ENCODE results near the gene PPP1R9A. TPM values are rescaled to one million over a fixed set of nuclear protein-coding genes. Genes with fewer than 3 reads are reported as not detected.

The PPP1R9A gene
- total and polyA plus RNA-seq, 7 donors = 1.8 to 51.3 (median 43.5) TPM

DNA sequence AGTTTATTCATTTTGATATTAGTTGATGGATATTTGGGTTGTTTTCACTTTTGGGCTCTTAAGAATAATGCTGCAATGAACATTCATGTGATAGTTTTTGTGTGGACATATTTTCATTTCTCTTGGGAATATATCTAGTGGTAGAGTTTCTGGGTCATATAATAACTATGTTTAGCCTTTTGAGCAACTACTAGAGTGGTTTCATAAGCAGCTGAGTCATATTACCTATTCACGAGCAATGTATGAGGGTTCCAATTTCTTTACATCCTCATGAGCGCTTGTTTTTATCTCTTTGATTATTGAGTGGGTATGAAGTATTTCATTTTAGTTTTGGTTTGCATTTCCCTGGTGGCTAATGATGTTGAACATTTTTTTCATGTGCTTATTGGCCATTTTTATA lies 234.4 kb downstream of the PPP1R9A start:
- TF ChIP-seq, protein P1, sequence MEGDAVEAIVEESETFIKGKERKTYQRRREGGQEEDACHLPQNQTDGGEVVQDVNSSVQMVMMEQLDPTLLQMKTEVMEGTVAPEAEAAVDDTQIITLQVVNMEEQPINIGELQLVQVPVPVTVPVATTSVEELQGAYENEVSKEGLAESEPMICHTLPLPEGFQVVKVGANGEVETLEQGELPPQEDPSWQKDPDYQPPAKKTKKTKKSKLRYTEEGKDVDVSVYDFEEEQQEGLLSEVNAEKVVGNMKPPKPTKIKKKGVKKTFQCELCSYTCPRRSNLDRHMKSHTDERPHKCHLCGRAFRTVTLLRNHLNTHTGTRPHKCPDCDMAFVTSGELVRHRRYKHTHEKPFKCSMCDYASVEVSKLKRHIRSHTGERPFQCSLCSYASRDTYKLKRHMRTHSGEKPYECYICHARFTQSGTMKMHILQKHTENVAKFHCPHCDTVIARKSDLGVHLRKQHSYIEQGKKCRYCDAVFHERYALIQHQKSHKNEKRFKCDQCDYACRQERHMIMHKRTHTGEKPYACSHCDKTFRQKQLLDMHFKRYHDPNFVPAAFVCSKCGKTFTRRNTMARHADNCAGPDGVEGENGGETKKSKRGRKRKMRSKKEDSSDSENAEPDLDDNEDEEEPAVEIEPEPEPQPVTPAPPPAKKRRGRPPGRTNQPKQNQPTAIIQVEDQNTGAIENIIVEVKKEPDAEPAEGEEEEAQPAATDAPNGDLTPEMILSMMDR (IDR thresholded peaks at IDR 0.05) = no peak
- TF ChIP-seq POLR2A (IDR thresholded peaks at IDR 0.05) (no peak), POLR2AphosphoS5 (IDR thresholded peaks at IDR 0.05) (no peak), EP300 (IDR thresholded peaks at IDR 0.05) (no peak)
- DNase-seq = no peak
- Histone ChIP-seq H3K27me3 (no peaks in the 10 kb centered on the region), H3K36me3 (no peaks in the 10 kb centered on the region), H3K27ac (no peak overlapping the region), H3K4me1 (no peaks in the 10 kb centered on the region), H3K4me3 (no peak overlapping the region), H3K9me3 (no peaks in the 10 kb centered on the region)
- intact Hi-C loops (cut with DNase I) = no loop called here
- 92 to 97% methylated on average over 2 of the region's 2 CpGs for WGBS, 2 donors

DNA sequence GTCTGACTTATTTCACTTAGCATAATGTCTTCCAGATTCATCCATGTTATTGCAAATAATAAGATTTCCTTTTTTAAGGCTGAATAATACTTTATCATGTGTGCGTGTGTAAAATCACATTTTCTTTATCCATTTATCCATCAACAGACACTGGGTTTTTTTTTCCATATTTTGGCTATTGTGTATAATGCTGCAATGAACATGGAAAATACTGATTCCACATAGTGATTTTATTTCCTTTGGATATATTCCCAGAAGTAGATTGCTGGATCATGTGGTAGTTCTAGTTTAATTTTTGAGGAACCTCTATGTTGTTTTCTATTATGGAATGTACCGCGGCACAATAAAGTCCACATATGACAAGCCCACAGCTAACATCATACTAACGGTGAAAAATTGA lies 236.9 kb downstream of the PPP1R9A start:
- H3K4me1 ChIP-seq = no peaks in the 10 kb centered on the region
- no peaks in the 10 kb centered on the region for H3K27me3 ChIP-seq
- H3K4me3 ChIP-seq = no peak overlapping the region
- WGBS, 2 donors = 96 to 97% methylated on average over 4 of the region's 4 CpGs
- H3K27ac ChIP-seq = no peak overlapping the region
- H3K36me3 ChIP-seq = no peaks in the 10 kb centered on the region
- TF ChIP-seq, protein P1 (IDR thresholded peaks at IDR 0.05) = no peak
- no peak for TF ChIP-seq EP300 (IDR thresholded peaks at IDR 0.05)
- no peak for DNase-seq
- no peaks in the 10 kb centered on the region for H3K9me3 ChIP-seq
- intact Hi-C loops (cut with DNase I) = no loop called here

DNA sequence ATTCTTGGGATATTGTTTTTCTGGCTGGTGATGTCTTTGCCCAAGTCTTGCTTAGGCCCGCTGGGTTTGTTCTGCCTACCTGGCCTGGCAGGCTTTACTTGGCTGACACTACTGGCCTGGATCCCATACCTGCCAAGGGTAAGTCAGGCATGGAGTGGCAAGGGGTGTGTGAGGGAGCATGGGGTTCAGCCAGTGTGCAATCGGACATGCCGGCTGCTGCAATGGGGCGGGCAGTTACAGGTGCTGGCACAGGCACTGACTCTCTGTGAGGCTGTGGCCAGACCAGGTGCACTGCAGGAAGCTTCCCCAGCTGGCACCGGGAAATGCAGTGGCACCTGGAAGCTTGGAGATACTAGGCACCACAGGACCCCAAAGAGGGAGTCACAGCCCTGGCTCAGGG lies 248.6 kb downstream of the PPP1R9A start:
- 97 to 98% methylated on average over 5 of the region's 5 CpGs for WGBS, 2 donors
- Histone ChIP-seq H3K27me3 (no peaks in the 10 kb centered on the region), H3K9me3 (peaks cover 0 to 4% (median 0%) of the 10 kb centered on the region in 4 donors), H3K4me3 (no peak overlapping the region), H3K4me1 (no peaks in the 10 kb centered on the region), H3K36me3 (no peaks in the 10 kb centered on the region), H3K27ac (no peak overlapping the region)
- TF ChIP-seq, protein P1 (IDR thresholded peaks at IDR 0.05) = no peak
- TF ChIP-seq POLR2AphosphoS5 (IDR thresholded peaks at IDR 0.05) = no peak
- no peak for TF ChIP-seq POLR2A (IDR thresholded peaks at IDR 0.05)
- TF ChIP-seq EP300 (IDR thresholded peaks at IDR 0.05) = no peak
- intact Hi-C loops (cut with DNase I) = no loop called here
- no peak for DNase-seq

DNA sequence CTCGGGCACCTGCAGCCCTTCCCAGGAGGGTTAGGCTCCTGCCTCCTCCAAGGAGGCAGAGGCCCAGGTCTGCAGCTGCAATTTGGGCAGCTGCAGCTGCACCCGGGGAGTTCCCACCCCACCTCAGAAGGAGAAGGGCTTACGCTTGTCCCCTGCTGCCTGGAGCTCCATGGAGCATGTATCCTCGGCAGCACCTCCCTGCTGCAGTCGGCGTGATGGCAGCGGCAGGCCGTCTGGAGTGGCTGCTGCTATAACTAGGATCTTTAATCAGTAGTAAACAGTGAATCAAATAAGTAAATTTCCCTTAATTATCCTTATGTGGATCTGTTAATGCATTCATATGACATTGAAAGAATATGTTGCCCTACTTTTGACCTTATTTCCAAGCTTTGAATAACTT lies 250.0 kb downstream of the PPP1R9A start:
- Histone ChIP-seq H3K36me3 (no peaks in the 10 kb centered on the region), H3K4me1 (no peaks in the 10 kb centered on the region), H3K9me3 (peaks cover 0 to 4% (median 0%) of the 10 kb centered on the region in 4 donors), H3K4me3 (no peak overlapping the region), H3K27me3 (no peaks in the 10 kb centered on the region), H3K27ac (no peak overlapping the region)
- TF ChIP-seq EP300 (IDR thresholded peaks at IDR 0.05) (no peak), POLR2A (IDR thresholded peaks at IDR 0.05) (no peak), POLR2AphosphoS5 (IDR thresholded peaks at IDR 0.05) (no peak)
- TF ChIP-seq, protein P1 (IDR thresholded peaks at IDR 0.05) = no peak
- no peak for DNase-seq
- 94 to 95% methylated on average over 8 of the region's 8 CpGs for WGBS, 2 donors
- intact Hi-C loops (cut with DNase I) = no loop called here

DNA sequence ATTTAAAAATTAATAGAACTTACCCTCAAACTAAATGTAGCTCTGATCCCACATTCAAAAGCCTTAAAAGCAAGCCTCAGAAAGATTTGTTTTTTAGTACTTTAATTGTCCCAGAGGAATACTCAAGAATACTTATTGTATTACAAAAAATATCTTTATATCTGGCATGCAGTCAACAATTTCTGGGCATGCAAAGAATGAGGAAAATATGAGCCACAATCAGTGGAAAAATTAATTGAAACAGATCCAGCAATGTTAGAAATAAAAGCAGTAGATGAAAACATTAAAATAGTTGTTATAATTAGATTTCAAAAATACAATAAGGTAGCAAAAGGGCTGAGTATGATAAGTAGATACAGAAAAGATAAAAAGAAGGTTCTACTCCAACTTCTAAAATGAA lies 262.3 kb downstream of the PPP1R9A start:
- intact Hi-C loops (cut with DNase I) = no loop called here
- Histone ChIP-seq H3K36me3 (no peaks in the 10 kb centered on the region), H3K27me3 (no peaks in the 10 kb centered on the region)

More for the DNA sequence above, 262.3 kb downstream of the PPP1R9A start:
- TF ChIP-seq POLR2A (IDR thresholded peaks at IDR 0.05) = no peak
- TF ChIP-seq POLR2AphosphoS5 (IDR thresholded peaks at IDR 0.05) = no peak
- TF ChIP-seq, protein P1 (IDR thresholded peaks at IDR 0.05) = no peak
- TF ChIP-seq EP300 (IDR thresholded peaks at IDR 0.05) = no peak
- Histone ChIP-seq H3K27ac (no peak overlapping the region), H3K4me1 (peaks cover 0 to 20% (median 5%) of the 10 kb centered on the region in 4 donors), H3K9me3 (no peaks in the 10 kb centered on the region), H3K4me3 (no peak overlapping the region)
- DNase-seq = no peak

All from sigmoid colon (tissue), 7 donors.